ENCODE results near the gene RTP1.
"Not testable (repeated sequence)": the region's sequence is repeated elsewhere in the genome, so short reads cannot be mapped to it uniquely, and the experiment has no call there.

RTP1 gene

DNA sequence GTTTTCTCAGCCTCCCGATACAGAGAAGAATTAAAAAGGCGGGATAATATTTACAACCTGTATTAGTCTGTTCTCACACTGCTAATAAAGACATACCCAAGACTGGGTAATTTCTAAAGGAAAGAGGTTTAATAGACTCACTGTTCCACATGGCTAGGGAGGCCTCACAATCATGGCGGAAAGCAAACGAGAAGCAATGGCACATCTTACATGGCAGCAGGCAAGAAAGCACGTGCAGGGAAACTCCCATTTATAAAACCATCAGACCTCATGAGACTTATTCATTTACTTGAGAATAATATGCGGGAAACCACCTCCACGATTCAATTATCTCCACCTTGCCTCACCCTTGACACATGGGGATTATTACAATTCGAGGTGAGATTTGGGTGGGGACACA, 30.5 kb upstream of the RTP1 start:
- no peak overlapping the region for H3K27ac Mint-ChIP-seq

DNA sequence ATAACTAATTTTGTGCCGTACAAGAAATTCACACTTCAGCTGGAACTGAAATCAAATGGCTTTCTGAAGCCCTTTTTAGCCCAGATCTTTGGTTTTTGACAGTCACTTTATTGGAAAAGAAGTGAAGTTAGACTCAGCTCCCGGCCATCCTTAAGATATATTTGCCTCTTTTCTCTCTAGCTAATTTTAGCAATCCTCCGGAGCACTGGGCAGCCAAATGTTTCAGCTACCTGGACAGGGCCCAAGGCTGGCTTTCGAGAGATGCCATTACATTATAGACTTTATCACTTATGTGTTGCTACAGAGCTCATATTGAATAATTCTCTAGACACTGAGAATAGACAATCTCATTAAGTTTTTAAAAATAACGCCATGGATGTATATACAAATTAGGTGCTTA, 29.5 kb upstream of the RTP1 start:
- H3K9me3 Mint-ChIP-seq: no peaks in the 10 kb centered on the region
- H3K36me3 Mint-ChIP-seq (ENCODE audit: low read depth): no peaks in the 10 kb centered on the region
- H3K4me1 Mint-ChIP-seq: no peaks in the 10 kb centered on the region
- H3K4me3 Mint-ChIP-seq: no peak overlapping the region
- no peak overlapping the region for H3K27ac Mint-ChIP-seq
- TF ChIP-seq, protein P1, sequence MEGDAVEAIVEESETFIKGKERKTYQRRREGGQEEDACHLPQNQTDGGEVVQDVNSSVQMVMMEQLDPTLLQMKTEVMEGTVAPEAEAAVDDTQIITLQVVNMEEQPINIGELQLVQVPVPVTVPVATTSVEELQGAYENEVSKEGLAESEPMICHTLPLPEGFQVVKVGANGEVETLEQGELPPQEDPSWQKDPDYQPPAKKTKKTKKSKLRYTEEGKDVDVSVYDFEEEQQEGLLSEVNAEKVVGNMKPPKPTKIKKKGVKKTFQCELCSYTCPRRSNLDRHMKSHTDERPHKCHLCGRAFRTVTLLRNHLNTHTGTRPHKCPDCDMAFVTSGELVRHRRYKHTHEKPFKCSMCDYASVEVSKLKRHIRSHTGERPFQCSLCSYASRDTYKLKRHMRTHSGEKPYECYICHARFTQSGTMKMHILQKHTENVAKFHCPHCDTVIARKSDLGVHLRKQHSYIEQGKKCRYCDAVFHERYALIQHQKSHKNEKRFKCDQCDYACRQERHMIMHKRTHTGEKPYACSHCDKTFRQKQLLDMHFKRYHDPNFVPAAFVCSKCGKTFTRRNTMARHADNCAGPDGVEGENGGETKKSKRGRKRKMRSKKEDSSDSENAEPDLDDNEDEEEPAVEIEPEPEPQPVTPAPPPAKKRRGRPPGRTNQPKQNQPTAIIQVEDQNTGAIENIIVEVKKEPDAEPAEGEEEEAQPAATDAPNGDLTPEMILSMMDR (IDR thresholded peaks at IDR 0.05; ENCODE audit: unreplicated experiment in 3 of 3): no peak
- peaks cover 4% of the 10 kb centered on the region for H3K27me3 Mint-ChIP-seq (ENCODE audit: low read depth)

More for the DNA sequence above, 30.5 kb upstream of the RTP1 start:
- Mint-ChIP-seq H3K4me1 (no peaks in the 10 kb centered on the region), H3K27me3 (ENCODE audit: low read depth) (peaks cover 5% of the 10 kb centered on the region), H3K4me3 (no peak overlapping the region), H3K36me3 (ENCODE audit: low read depth) (no peaks in the 10 kb centered on the region), H3K9me3 (no peaks in the 10 kb centered on the region)
- TF ChIP-seq, protein P1 (IDR thresholded peaks at IDR 0.05; ENCODE audit: unreplicated experiment in 3 of 3): no peak

DNA sequence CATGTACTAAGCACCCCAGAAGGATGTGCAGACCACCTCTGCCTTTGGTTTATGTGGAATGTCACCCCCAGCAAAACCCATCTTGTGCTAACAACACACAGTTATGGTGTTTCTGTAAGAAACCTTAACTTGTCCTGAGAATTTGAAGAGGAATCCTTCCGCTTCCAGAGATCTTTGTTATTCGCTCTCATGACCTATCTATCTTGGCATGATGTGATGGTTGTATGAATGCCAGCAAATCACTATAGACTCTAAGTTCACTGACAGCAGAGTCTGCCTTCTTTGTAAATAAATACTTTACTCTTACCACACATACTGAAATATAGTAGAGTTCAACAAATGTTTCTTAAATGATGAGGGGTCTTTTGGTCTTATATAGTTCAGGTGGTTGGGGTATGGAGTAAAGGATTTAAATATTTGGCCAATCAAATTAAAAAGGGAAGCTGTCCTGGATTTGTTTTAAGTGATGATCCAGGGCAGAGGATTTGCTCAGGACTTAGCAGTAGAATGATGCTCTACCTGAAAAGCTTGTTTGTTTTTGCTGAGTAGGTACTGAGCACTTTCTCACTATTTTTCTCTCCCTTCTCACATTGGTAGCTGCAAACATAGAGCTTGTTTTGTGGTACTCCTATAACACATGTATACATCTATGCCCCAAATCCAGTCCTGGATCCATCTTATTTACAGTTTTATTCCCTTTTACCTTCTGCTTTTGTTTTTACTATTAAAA, 27.9 kb upstream of the RTP1 start:
- no peak overlapping the region for H3K4me3 Mint-ChIP-seq
- peaks cover 4% of the 10 kb centered on the region for H3K27me3 Mint-ChIP-seq (ENCODE audit: low read depth)

DNA sequence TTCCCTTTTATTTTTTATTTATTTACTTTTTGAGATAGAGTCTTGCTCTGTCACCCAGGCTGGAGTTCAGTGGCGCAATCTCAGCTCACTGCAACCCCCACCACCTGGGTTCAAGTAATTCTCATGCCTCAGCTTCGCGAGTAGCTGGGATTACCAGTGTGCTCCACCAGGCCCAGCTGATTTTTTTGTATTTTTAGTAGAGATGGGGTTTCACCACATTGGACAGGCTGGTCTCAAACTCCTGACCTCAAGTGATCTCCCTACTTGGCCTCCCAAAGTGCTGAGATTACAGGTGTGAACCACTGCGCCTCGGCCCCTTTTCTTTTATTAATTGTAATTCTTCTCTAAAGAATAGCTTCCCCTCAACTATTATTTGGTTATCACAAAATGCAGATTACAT, 26.4 kb upstream of the RTP1 start:
- not testable (repeated sequence) for H3K36me3 Mint-ChIP-seq (ENCODE audit: low read depth); H3K4me3 Mint-ChIP-seq; H3K9me3 Mint-ChIP-seq; H3K27ac Mint-ChIP-seq; H3K27me3 Mint-ChIP-seq (ENCODE audit: low read depth); H3K4me1 Mint-ChIP-seq

More for the DNA sequence above, 27.9 kb upstream of the RTP1 start:
- H3K36me3 Mint-ChIP-seq (ENCODE audit: low read depth): no peaks in the 10 kb centered on the region
- no peaks in the 10 kb centered on the region for H3K9me3 Mint-ChIP-seq
- H3K4me1 Mint-ChIP-seq: no peaks in the 10 kb centered on the region
- TF ChIP-seq, protein P1 (IDR thresholded peaks at IDR 0.05; ENCODE audit: unreplicated experiment in 3 of 3): no peak
- no peak overlapping the region for H3K27ac Mint-ChIP-seq

DNA sequence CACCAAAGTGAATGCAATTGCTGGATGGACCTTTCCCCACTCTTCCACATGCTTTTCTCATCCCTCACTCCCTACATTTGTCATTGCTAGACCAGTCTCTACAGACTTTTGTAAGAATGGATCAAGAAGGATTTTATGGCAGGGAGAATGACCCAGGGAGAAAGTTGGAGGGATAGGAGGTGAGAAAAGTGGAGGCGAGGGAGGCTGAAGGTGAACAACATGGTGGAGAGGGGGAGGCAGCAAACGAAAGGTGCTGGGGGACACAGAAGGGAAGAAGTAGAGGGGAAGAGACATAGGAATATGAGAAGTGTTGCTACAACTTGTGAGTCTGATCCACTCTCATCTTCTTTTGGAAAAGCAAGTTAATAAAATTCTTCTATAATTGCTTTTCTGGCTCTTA, 24.4 kb upstream of the RTP1 start:
- no peaks in the 10 kb centered on the region for H3K36me3 Mint-ChIP-seq (ENCODE audit: low read depth)
- H3K27ac Mint-ChIP-seq: no peak overlapping the region
- no peaks in the 10 kb centered on the region for H3K9me3 Mint-ChIP-seq
- no peaks in the 10 kb centered on the region for H3K4me1 Mint-ChIP-seq
- H3K4me3 Mint-ChIP-seq: no peak overlapping the region
- H3K27me3 Mint-ChIP-seq (ENCODE audit: low read depth): peaks cover 10% of the 10 kb centered on the region
- TF ChIP-seq, protein P1 (IDR thresholded peaks at IDR 0.05; ENCODE audit: unreplicated experiment in 3 of 3): no peak

DNA sequence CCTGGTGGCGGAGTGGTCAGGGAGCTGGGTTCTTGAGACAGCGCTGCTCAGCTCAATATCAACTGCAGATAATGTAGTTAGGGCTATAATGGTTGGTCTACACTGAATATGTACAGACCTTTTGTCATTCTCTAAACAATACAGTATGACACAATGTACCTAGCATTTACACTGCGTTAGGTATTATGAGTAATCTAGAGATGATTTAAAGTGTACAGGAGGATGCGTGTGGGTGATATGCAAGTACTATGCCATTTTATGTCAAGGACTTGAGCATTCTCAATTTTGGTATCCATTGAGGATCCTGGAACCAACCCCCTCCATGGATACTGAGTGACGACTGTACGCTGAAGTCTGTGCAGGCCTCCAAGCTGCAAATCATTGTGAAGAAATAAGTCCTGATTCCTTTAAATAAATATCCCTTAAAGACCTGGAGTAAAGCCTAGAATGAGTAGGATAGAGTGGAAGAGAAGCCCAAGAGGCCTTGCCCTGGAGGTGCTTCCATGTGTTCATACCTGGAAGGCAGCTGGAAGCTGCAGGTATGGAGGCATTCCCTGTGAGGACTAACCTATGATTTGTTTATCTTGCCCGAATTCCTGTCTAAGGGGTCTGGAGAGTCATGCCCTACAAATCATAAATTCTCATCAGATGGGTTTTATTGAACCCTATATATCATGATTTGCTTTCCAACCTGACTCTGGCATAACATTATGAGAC, 15.7 kb upstream of the RTP1 start:
- Mint-ChIP-seq H3K27ac (no peak overlapping the region), H3K9me3 (no peaks in the 10 kb centered on the region), H3K4me1 (no peaks in the 10 kb centered on the region), H3K4me3 (no peak overlapping the region), H3K27me3 (ENCODE audit: low read depth) (peaks cover 5% of the 10 kb centered on the region), H3K36me3 (ENCODE audit: low read depth) (no peaks in the 10 kb centered on the region)
- TF ChIP-seq, protein P1 (IDR thresholded peaks at IDR 0.05; ENCODE audit: unreplicated experiment in 3 of 3): no peak
